K562 (cell line): ENCODE measurements around the gene LOXL3. TPM values are rescaled to one million over a fixed set of nuclear protein-coding genes. Genes with fewer than 3 reads are reported as not detected.
A peak's percentile ranks its signal among the peaks of the same experiment; 100 is the strongest.

Source experiments
- CUX1 ChIP-seq: fragments of 200-800 bp; sonication (Bioruptor generic); IDR thresholded peaks from 2 replicates; pipeline ENCODE4 v1.6.1; 2016; ENCODE audit warnings: missing genetic modification characterization, missing compliant biosample characterization
- ESRRA ChIP-seq: fragments of 450-650 bp; IDR thresholded peaks from 2 replicates; pipeline ENCODE4 v1.6.1; 2014; ENCODE audit warnings: low read depth, mild to moderate bottlenecking, moderate library complexity, borderline replicate concordance
- EZH2 ChIP-seq: IDR thresholded peaks from 2 replicates; pipeline ENCODE4 v1.6.1; 2012; ENCODE audit warnings: low read depth, mild to moderate bottlenecking, inconsistent platforms, low read length, borderline replicate concordance
- FOXP1 ChIP-seq: sonication (generic); formaldehyde crosslinking; IDR thresholded peaks from 2 replicates; pipeline ENCODE4 v1.8.0; 2022; ENCODE audit warnings: mild to moderate bottlenecking, missing genetic modification reagents
- HMG20B ChIP-seq: fragments of 250-450 bp; sonication (Bioruptor Pico); IDR thresholded peaks from 2 replicates; pipeline ENCODE4 v1.5.0; 2021; ENCODE audit warnings: mild to moderate bottlenecking
- ILF3 ChIP-seq: fragments of 450-650 bp; IDR thresholded peaks from 2 replicates; pipeline ENCODE4 v1.6.1; 2018; ENCODE audit warnings: antibody characterized with exemption, mild to moderate bottlenecking, moderate library complexity, borderline replicate concordance
- KAT8 ChIP-seq: fragments of 450-650 bp; IDR thresholded peaks from 2 replicates; pipeline ENCODE4 v1.6.1; 2016; ENCODE audit warnings: low read depth, mild to moderate bottlenecking
- MAFK ChIP-seq: IDR thresholded peaks from 2 replicates; pipeline ENCODE4 v1.6.1; 2011; ENCODE audit warnings: low read length, improper control_type of control experiment
- MXI1 ChIP-seq: IDR thresholded peaks from 2 replicates; pipeline ENCODE4 v1.6.1; 2011; ENCODE audit warnings: low read depth, mild to moderate bottlenecking, improper control_type of control experiment, low read length
- PML ChIP-seq: IDR thresholded peaks from 2 replicates; pipeline ENCODE4 v1.6.1; 2012; ENCODE audit warnings: low read length, inconsistent platforms
- POLR2A ChIP-seq: fragments of 450-650 bp; conservative IDR thresholded peaks from 2 replicates; pipeline ENCODE4 v1.6.1; 2016
- POLR2AphosphoS2 ChIP-seq: IDR thresholded peaks from 2 replicates; pipeline ENCODE4 v1.6.1; 2012; ENCODE audit warnings: low read length, improper control_type of control experiment
- SAFB ChIP-seq: fragments of 200-400 bp; formaldehyde crosslinking; IDR thresholded peaks from 2 replicates; pipeline ENCODE4 v1.6.1; 2017; ENCODE audit warnings: low read depth, low read length, borderline replicate concordance
- SMARCA4 ChIP-seq: fragments of 450-650 bp; IDR thresholded peaks from 2 replicates; pipeline ENCODE4 v1.6.1; 2016
- STAT5B ChIP-seq: fragments of 250-450 bp; sonication (Bioruptor Pico); IDR thresholded peaks from 2 replicates; pipeline ENCODE4 v1.8.0; 2021; ENCODE audit warnings: mild to moderate bottlenecking, inconsistent platforms
- ZC3H4 ChIP-seq: sonication (generic); formaldehyde crosslinking; IDR thresholded peaks from 2 replicates; pipeline ENCODE4 v1.9.0; 2021; ENCODE audit warnings: missing genetic modification reagents, borderline replicate concordance
- ZHX1 ChIP-seq: fragments of 150-350 bp; conservative IDR thresholded peaks from 2 replicates; pipeline ENCODE4 v1.6.1; 2014; ENCODE audit warnings: low read length
- ZKSCAN1 ChIP-seq: fragments of 150-350 bp; IDR thresholded peaks from 2 replicates; pipeline ENCODE4 v1.6.1; 2016; ENCODE audit warnings: low read depth, low read length
- ZNF133 ChIP-seq: fragments of 250-450 bp; sonication (Bioruptor Pico); IDR thresholded peaks from 2 replicates; pipeline ENCODE4 v1.4.0; 2020; ENCODE audit warnings: mild to moderate bottlenecking
- ZNF395 ChIP-seq: fragments of 200-800 bp; sonication (Bioruptor generic); IDR thresholded peaks from 2 replicates; pipeline ENCODE4 v1.6.1; 2017; ENCODE audit warnings: missing genetic modification characterization, missing compliant biosample characterization
- ZNF436 ChIP-seq: fragments of 250-450, 450-650 bp; sonication (Bioruptor Pico); formaldehyde crosslinking; IDR thresholded peaks from 2 replicates; pipeline ENCODE4 v1.7.0; 2020; ENCODE audit warnings: mild to moderate bottlenecking
- polyA plus RNA-seq, 8 experiments: library from polyadenylated mRNA; depleted of rRNA in 4 of 8; stranded (reverse) in 5 of 8; unstranded in 3 of 8; fragments of >200 nt; fragmentation: Nextera tagmentation in 2 of 8; fragmentation: Illumina TruSeq in 1 of 8; extraction: Ambion mirVana in 2 of 8; extraction: Trizol in 1 of 8; gene quantifications; 2 replicates each; pipeline versions ENCODE4 v1.2.1 to v1.2.3, GENCODE V29; 2011 to 2014; ENCODE audit warnings: inconsistent platforms in 1 of 8, missing spikeins in 1 of 8
- total RNA-seq, 7 experiments: library from RNA; depleted of rRNA in 6 of 7; stranded (reverse); fragments of >200 nt in 6 of 7; fragmentation: Illumina TruSeq in 2 of 7; extraction: Trizol in 2 of 7; gene quantifications; 2 replicates each; pipeline versions ENCODE4 v1.2.1 to v1.2.3, GENCODE V29; 2011 to 2021; ENCODE audit warnings: low replicate concordance in 1 of 7

Gene LOXL3
- total and polyA plus RNA-seq, 9 of the 15 experiments (the other 6 are each of a cell fraction or from before 2014, with no cell fraction given) = 0.22 to 0.99 (median 0.31) TPM

- TF ChIP-seq ZHX1 = 0 out of 2 replicates have a peak, but pooled peaks have one; percentile 59
- no peak for TF ChIP-seq CUX1 (CRISPR knock-in tag)
- TF ChIP-seq ESRRA = peak; percentile 21; the same call in 1 of the 2 replicates
- no peak for TF ChIP-seq ZNF133 (CRISPR knock-in tag)
- TF ChIP-seq MXI1 = no peak
- TF ChIP-seq POLR2A = peak; percentile 91
- TF ChIP-seq ILF3 = no peak
- no peak for TF ChIP-seq EZH2
- no peak for TF ChIP-seq SAFB
- no peak for TF ChIP-seq STAT5B (CRISPR knock-in tag)
- no peak for TF ChIP-seq FOXP1 (CRISPR knock-in tag)
- TF ChIP-seq HMG20B (CRISPR knock-in tag) = no peak
- TF ChIP-seq MAFK = no peak
- TF ChIP-seq KAT8 = no peak
- TF ChIP-seq ZNF436 (CRISPR knock-in tag) = no peak
- no peak for TF ChIP-seq ZNF395
- TF ChIP-seq PML = peak; percentile 68
- peak; percentile 80; the same call in 1 of the 2 replicates for TF ChIP-seq POLR2AphosphoS2
- no peak for TF ChIP-seq SMARCA4
- TF ChIP-seq ZC3H4 (CRISPR knock-in tag) = no peak
- no peak for TF ChIP-seq ZKSCAN1
Measured at GRCh38 chr2:74482801-74483674, 70.7 kb downstream of the LOXL3 start, which contains the start of the genes CCDC142 and TTC31 (continued).
